GM23338 (cell line): ENCODE results near the gene PGGHG. TPM values are rescaled to one million over a fixed set of nuclear protein-coding genes. Genes with fewer than 3 reads are reported as not detected.

Source experiments
- ATAC-seq: fragments of 200-7000 bp; cut with Tn5 transposase; 3 replicates; pipeline ENCODE4 v1.9.1; 2020
- DNase-seq: peaks from one replicate; pipeline ENCODE4 v3.0.0-alpha.2; 2015; ENCODE audit warnings: low spot score
- H2AFZ ChIP-seq: fragments of 200-600 bp; sonication (generic); 2 replicates; pipeline ENCODE4 v1.8.0; 2016; ENCODE audit warnings: antibody characterized with exemption, mild to moderate bottlenecking, moderate library complexity
- H3F3A ChIP-seq: fragments of 200-600 bp; sonication (generic); replicated peaks from 2 replicates; pipeline ENCODE4 v1.8.0; 2017; ENCODE audit warnings: antibody characterized with exemption, mixed run types, low read depth
- H3K27ac ChIP-seq: fragments of 200-600 bp; sonication (generic); 2 replicates; pipeline ENCODE4 v1.6.1; 2016; ENCODE audit warnings: low read depth
- H3K27me3 ChIP-seq: fragments of 200-600 bp; sonication (generic); 2 replicates; pipeline ENCODE4 v1.8.0; 2016; ENCODE audit warnings: mild to moderate bottlenecking, mixed run types, moderate library complexity; ENCODE audit not compliant: insufficient read depth
- H3K36me3 ChIP-seq: fragments of 200-600 bp; sonication (generic); 2 replicates; pipeline ENCODE4 v1.8.0; 2016; ENCODE audit warnings: mild to moderate bottlenecking; ENCODE audit not compliant: insufficient read depth
- H3K4me1 ChIP-seq: fragments of 200-600 bp; sonication (generic); 2 replicates; pipeline ENCODE4 v1.8.0; 2016; ENCODE audit warnings: mild to moderate bottlenecking, moderate library complexity; ENCODE audit not compliant: insufficient read depth
- H3K4me2 ChIP-seq: fragments of 200-600 bp; sonication (generic); 2 replicates; pipeline ENCODE4 v1.7.1; 2017; ENCODE audit warnings: mixed run types
- H3K4me3 ChIP-seq: fragments of 200-600 bp; sonication (generic); 2 replicates; pipeline ENCODE4 v1.6.1; 2016; ENCODE audit warnings: mixed run types
- H3K79me2 ChIP-seq: fragments of 200-600 bp; sonication (generic); replicated peaks from 2 replicates; pipeline ENCODE4 v1.8.0; 2017; ENCODE audit warnings: mild to moderate bottlenecking; ENCODE audit not compliant: insufficient read depth
- H3K9me2 ChIP-seq: fragments of 200-600 bp; sonication (generic); 2 replicates; pipeline ENCODE4 v1.8.0; 2017; ENCODE audit not compliant: insufficient read depth
- H4K20me1 ChIP-seq: fragments of 200-600 bp; sonication (generic); replicated peaks from 2 replicates; pipeline ENCODE4 v1.8.0; 2017; ENCODE audit warnings: mild to moderate bottlenecking; ENCODE audit not compliant: insufficient read depth
- H3K27ac Mint-ChIP-seq: 2 replicates; pipeline ENCODE4 v1.8.0; 2020; ENCODE audit warnings: inconsistent platforms, mild to moderate bottlenecking, moderate library complexity, mixed read lengths
- H3K27me3 Mint-ChIP-seq: 3 replicates; pipeline ENCODE4 v1.8.0; 2022; ENCODE audit warnings: low read depth, mild to moderate bottlenecking, moderate library complexity, mixed read lengths, inconsistent platforms; ENCODE audit not compliant: insufficient read depth, poor library complexity
- H3K36me3 Mint-ChIP-seq: 3 replicates; pipeline ENCODE4 v1.8.0; 2021; ENCODE audit warnings: low read depth, mild to moderate bottlenecking, inconsistent platforms, moderate library complexity, mixed read lengths
- H3K4me1 Mint-ChIP-seq: 3 replicates; pipeline ENCODE4 v1.8.0; 2020; ENCODE audit warnings: mild to moderate bottlenecking, inconsistent platforms, mixed read lengths
- H3K4me3 Mint-ChIP-seq: 3 replicates; pipeline ENCODE4 v1.8.0; 2021; ENCODE audit warnings: moderate library complexity, mild to moderate bottlenecking, inconsistent platforms, mixed read lengths
- H3K9me3 Mint-ChIP-seq: 3 replicates; pipeline ENCODE4 v1.8.0; 2020; ENCODE audit warnings: moderate library complexity, mild to moderate bottlenecking, inconsistent platforms, mixed read lengths
- CREB1 ChIP-seq: fragments of 250-450 bp; sonication (Bioruptor Pico); IDR thresholded peaks from 2 replicates; pipeline ENCODE4 v1.5.0; 2020; ENCODE audit warnings: low read depth, mild to moderate bottlenecking, moderate library complexity
- EZH2 ChIP-seq: fragments of 200-600 bp; sonication (generic); IDR thresholded peaks from one replicate; pipeline ENCODE4 v1.8.0; 2017; ENCODE audit warnings: antibody characterized with exemption, mild to moderate bottlenecking, low read depth; ENCODE audit not compliant: unreplicated experiment
- EZH2phosphoT487 ChIP-seq: fragments of 200-600 bp; sonication (generic); IDR thresholded peaks from one replicate; pipeline ENCODE4 v1.8.1; 2018; ENCODE audit warnings: antibody characterized with exemption; ENCODE audit not compliant: unreplicated experiment
- JUNB ChIP-seq: IDR thresholded peaks from one replicate; pipeline ENCODE4 v1.6.1; 2016; ENCODE audit warnings: antibody characterized with exemption; ENCODE audit not compliant: unreplicated experiment
- NANOG ChIP-seq: IDR thresholded peaks from 2 replicates; pipeline ENCODE4 v1.6.1; 2016; ENCODE audit warnings: antibody characterized with exemption, borderline replicate concordance
- POLR2AphosphoS5 ChIP-seq: IDR thresholded peaks from 2 replicates; pipeline ENCODE4 v1.6.1; 2016; ENCODE audit warnings: antibody characterized with exemption, low read depth
- STAT1 ChIP-seq: IDR thresholded peaks from one replicate; pipeline ENCODE4 v1.6.1; 2016; ENCODE audit warnings: antibody characterized with exemption; ENCODE audit not compliant: unreplicated experiment
- ZNF114 ChIP-seq: fragments of 250-450 bp; sonication (Bioruptor Pico); IDR thresholded peaks from 2 replicates; pipeline ENCODE4 v1.5.0; 2020; ENCODE audit warnings: mild to moderate bottlenecking, moderate library complexity
- ZNF331 ChIP-seq: fragments of 250-450 bp; sonication (Bioruptor Pico); IDR thresholded peaks from 2 replicates; pipeline ENCODE4 v1.5.0; 2020; ENCODE audit warnings: low read depth, mild to moderate bottlenecking, moderate library complexity
- ZNF462 ChIP-seq: fragments of 250-450 bp; sonication (Bioruptor Pico); IDR thresholded peaks from 2 replicates; pipeline ENCODE4 v1.5.0; 2020; ENCODE audit warnings: mild to moderate bottlenecking, moderate library complexity
- polyA plus RNA-seq: library from polyadenylated mRNA; unstranded; fragments of >200 nt; fragmentation: Nextera tagmentation; extraction: Ambion mirVana; gene quantifications from 2 replicates; pipeline ENCODE4 v1.2.1, GENCODE V29; 2016
- total RNA-seq: library from RNA; depleted of rRNA; stranded (reverse); fragments of >200 nt; shearing (Covaris generic); gene quantifications from 2 replicates; pipeline ENCODE4 v1.2.3, GENCODE V29; 2014
- TF ChIP-seq, protein P1 (sequence below): IDR thresholded peaks from one replicate; pipeline ENCODE4 v1.6.1; 2018; ENCODE audit warnings: antibody characterized with exemption; ENCODE audit not compliant: unreplicated experiment
- TF ChIP-seq, protein P2 (sequence below): IDR thresholded peaks from 2 replicates; pipeline ENCODE4 v1.6.1; 2016; ENCODE audit warnings: antibody characterized with exemption
- TF ChIP-seq, protein P3 (sequence below), 2 experiments: fragments of 200-600 bp in 1 of 2; sonication (generic) in 1 of 2; conservative IDR thresholded peaks; 2 replicates each; pipeline versions ENCODE4 v1.5.1 to v1.6.1; 2016 to 2017; ENCODE audit warnings: antibody characterized with exemption in 2 of 2, low read depth in 2 of 2, mild to moderate bottlenecking in 2 of 2, moderate library complexity in 1 of 2

The PGGHG gene
- total and polyA plus RNA-seq, 2 experiments from 2014 or later = 24.9 to 55.8 TPM

DNA sequence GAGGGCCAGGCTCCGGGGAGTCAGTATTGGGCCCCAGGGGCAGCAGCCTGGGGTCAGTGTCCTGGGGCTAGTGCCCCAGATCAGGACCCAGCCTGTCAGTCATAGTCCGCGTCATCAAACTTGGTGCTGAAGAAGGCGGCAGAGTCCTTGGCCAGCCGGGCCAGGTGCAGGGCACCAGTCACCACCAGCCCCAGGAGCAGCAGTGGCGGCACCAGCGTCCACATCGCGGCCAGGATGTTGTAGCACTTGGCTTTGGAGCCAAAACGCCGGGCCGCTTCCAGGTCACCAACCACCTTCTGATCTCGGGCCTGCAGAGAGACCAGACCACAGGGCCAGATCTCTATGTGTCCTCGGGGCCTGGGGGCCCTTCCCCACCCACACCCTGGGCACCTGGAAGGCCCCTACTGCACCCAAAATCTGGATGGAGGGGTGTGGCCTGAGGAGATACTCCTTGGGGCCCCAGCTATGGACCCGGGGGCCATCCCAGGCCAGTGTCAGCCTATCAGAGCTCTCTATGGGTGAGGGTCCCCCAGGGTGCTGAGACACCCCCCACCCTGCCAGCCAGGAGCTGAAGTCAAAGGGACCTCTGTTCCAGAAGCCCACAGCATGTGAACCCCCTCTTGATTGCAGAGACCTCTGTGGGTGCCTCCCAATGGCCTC is 9.6 kb downstream of the PGGHG start:
- Mint-ChIP-seq H3K9me3 (peaks cover 7% of the 10 kb centered on the region; the same call in 2 of the 3 replicates), H3K27ac (no peak overlapping the region), H3K4me1 (peaks cover 34% of the 10 kb centered on the region), H3K27me3 (peaks cover 22% of the 10 kb centered on the region), H3K36me3 (peaks cover 9% of the 10 kb centered on the region; the same call in 2 of the 3 replicates), H3K4me3 (no peak overlapping the region; the same call in 2 of the 3 replicates)
- Histone ChIP-seq H3K79me2 (no peaks in the 10 kb centered on the region), H3K27ac (no peak overlapping the region), H3K9me2 (no peaks in the 10 kb centered on the region), H3F3A (peaks cover 8% of the 10 kb centered on the region; the same call in 1 of the 2 replicates), H3K27me3 (no peaks in the 10 kb centered on the region), H3K4me2 (no peak overlapping the region), H3K4me1 (peaks cover 35% of the 10 kb centered on the region), H4K20me1 (no peaks in the 10 kb centered on the region), H3K36me3 (no peaks in the 10 kb centered on the region), H3K4me3 (no peak overlapping the region), H2AFZ (no peak overlapping the region)
- DNase-seq (no peak), ATAC-seq (peak; percentile 2; the same call in 2 of the 3 replicates)
- TF ChIP-seq, protein P1, sequence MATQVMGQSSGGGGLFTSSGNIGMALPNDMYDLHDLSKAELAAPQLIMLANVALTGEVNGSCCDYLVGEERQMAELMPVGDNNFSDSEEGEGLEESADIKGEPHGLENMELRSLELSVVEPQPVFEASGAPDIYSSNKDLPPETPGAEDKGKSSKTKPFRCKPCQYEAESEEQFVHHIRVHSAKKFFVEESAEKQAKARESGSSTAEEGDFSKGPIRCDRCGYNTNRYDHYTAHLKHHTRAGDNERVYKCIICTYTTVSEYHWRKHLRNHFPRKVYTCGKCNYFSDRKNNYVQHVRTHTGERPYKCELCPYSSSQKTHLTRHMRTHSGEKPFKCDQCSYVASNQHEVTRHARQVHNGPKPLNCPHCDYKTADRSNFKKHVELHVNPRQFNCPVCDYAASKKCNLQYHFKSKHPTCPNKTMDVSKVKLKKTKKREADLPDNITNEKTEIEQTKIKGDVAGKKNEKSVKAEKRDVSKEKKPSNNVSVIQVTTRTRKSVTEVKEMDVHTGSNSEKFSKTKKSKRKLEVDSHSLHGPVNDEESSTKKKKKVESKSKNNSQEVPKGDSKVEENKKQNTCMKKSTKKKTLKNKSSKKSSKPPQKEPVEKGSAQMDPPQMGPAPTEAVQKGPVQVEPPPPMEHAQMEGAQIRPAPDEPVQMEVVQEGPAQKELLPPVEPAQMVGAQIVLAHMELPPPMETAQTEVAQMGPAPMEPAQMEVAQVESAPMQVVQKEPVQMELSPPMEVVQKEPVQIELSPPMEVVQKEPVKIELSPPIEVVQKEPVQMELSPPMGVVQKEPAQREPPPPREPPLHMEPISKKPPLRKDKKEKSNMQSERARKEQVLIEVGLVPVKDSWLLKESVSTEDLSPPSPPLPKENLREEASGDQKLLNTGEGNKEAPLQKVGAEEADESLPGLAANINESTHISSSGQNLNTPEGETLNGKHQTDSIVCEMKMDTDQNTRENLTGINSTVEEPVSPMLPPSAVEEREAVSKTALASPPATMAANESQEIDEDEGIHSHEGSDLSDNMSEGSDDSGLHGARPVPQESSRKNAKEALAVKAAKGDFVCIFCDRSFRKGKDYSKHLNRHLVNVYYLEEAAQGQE = no peak
- TF ChIP-seq STAT1 (no peak), CREB1 (CRISPR knock-in tag) (no peak), EZH2phosphoT487 (no peak), ZNF331 (CRISPR knock-in tag) (no peak), EZH2 (no peak), JUNB (no peak), NANOG (no peak), ZNF462 (CRISPR knock-in tag) (no peak), POLR2AphosphoS5 (no peak), ZNF114 (CRISPR knock-in tag) (no peak)
- TF ChIP-seq, protein P2, sequence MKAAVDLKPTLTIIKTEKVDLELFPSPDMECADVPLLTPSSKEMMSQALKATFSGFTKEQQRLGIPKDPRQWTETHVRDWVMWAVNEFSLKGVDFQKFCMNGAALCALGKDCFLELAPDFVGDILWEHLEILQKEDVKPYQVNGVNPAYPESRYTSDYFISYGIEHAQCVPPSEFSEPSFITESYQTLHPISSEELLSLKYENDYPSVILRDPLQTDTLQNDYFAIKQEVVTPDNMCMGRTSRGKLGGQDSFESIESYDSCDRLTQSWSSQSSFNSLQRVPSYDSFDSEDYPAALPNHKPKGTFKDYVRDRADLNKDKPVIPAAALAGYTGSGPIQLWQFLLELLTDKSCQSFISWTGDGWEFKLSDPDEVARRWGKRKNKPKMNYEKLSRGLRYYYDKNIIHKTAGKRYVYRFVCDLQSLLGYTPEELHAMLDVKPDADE = no peak
- TF ChIP-seq, protein P3, sequence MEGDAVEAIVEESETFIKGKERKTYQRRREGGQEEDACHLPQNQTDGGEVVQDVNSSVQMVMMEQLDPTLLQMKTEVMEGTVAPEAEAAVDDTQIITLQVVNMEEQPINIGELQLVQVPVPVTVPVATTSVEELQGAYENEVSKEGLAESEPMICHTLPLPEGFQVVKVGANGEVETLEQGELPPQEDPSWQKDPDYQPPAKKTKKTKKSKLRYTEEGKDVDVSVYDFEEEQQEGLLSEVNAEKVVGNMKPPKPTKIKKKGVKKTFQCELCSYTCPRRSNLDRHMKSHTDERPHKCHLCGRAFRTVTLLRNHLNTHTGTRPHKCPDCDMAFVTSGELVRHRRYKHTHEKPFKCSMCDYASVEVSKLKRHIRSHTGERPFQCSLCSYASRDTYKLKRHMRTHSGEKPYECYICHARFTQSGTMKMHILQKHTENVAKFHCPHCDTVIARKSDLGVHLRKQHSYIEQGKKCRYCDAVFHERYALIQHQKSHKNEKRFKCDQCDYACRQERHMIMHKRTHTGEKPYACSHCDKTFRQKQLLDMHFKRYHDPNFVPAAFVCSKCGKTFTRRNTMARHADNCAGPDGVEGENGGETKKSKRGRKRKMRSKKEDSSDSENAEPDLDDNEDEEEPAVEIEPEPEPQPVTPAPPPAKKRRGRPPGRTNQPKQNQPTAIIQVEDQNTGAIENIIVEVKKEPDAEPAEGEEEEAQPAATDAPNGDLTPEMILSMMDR (conservative IDR thresholded peaks at IDR 0.05; ENCODE audit: low read depth in 2 of 2) = no peak
